SK-N-MC (cell line): ENCODE data around the gene GCH1.

Source experiments
- DNase-seq: peaks from one replicate; pipeline ENCODE4 v3.0.0-alpha.2; 2011; ENCODE audit warnings: low read depth, low spot score
- H3K27ac ChIP-seq: fragments of 200-600 bp; sonication (generic); 2 replicates; pipeline ENCODE4 v1.5.1; 2016; ENCODE audit warnings: mixed run types
- H3K36me3 ChIP-seq: fragments of 200-600 bp; sonication (generic); 2 replicates; pipeline ENCODE4 v1.6.1; 2017; ENCODE audit warnings: antibody characterized with exemption, low read length, mixed read lengths; ENCODE audit not compliant: insufficient read depth
- H3K4me3 ChIP-seq: fragments of 200-600 bp; sonication (generic); 2 replicates; pipeline ENCODE4 v1.5.1; 2016
- H3K9ac ChIP-seq: fragments of 200-600 bp; sonication (generic); 2 replicates; pipeline ENCODE4 v1.8.0; 2017; ENCODE audit warnings: mixed run types, mixed read lengths; ENCODE audit not compliant: insufficient read length
- H3K9me3 ChIP-seq: fragments of 200-600 bp; sonication (generic); 2 replicates; pipeline ENCODE4 v1.6.1; 2017; ENCODE audit warnings: low read depth, mild to moderate bottlenecking, antibody characterized with exemption, low read length, moderate library complexity, mixed read lengths
- EZH2 ChIP-seq: fragments of 200-600 bp; sonication (generic); IDR thresholded peaks from one replicate; pipeline ENCODE4 v1.6.1; 2017; ENCODE audit warnings: antibody characterized with exemption
- FOXP2 ChIP-seq: optimal IDR thresholded peaks from 2 replicates; pipeline ENCODE3; 2011; ENCODE audit warnings: mild to moderate bottlenecking, moderate library complexity; ENCODE audit not compliant: insufficient read depth; ENCODE audit errors: extremely low read length, control extremely low read depth
- POLR2AphosphoS5 ChIP-seq: IDR thresholded peaks from 2 replicates; pipeline ENCODE4 v1.6.1; 2012; ENCODE audit warnings: mild to moderate bottlenecking, low read depth, low read length, borderline replicate concordance

Gene GCH1

GRCh38 chr14:54856152-54856551 is 46.5 kb downstream of the GCH1 start:
- DNase-seq: no peak
- TF ChIP-seq FOXP2 (no peak), EZH2 (no peak), POLR2AphosphoS5 (no peak)
- H3K9ac ChIP-seq: no peak overlapping the region
- H3K4me3 ChIP-seq: no peak overlapping the region
- H3K27ac ChIP-seq: no peak overlapping the region
- no peaks in the 10 kb centered on the region for H3K9me3 ChIP-seq
- no peaks in the 10 kb centered on the region for H3K36me3 ChIP-seq

GRCh38 chr14:54854181-54854580 is 48.4 kb downstream of the GCH1 start:
- Histone ChIP-seq H3K9ac (no peak overlapping the region), H3K36me3 (no peaks in the 10 kb centered on the region), H3K4me3 (no peak overlapping the region), H3K27ac (no peak overlapping the region), H3K9me3 (no peaks in the 10 kb centered on the region)
- no peak for DNase-seq
- TF ChIP-seq EZH2 (no peak), FOXP2 (no peak), POLR2AphosphoS5 (no peak)

GRCh38 chr14:54853339-54853738 is 49.3 kb downstream of the GCH1 start:
- no peak overlapping the region for H3K9ac ChIP-seq
- H3K27ac ChIP-seq: no peak overlapping the region
- H3K4me3 ChIP-seq: no peak overlapping the region
- TF ChIP-seq POLR2AphosphoS5 (no peak), EZH2 (no peak), FOXP2 (no peak)
- H3K9me3 ChIP-seq: no peaks in the 10 kb centered on the region
- no peak for DNase-seq
- no peaks in the 10 kb centered on the region for H3K36me3 ChIP-seq

GRCh38 chr14:54852215-54852614 is 50.4 kb downstream of the GCH1 start:
- no peak overlapping the region for H3K27ac ChIP-seq

GRCh38 chr14:54848910-54849309 is 53.7 kb downstream of the GCH1 start:
- Histone ChIP-seq H3K27ac (no peak overlapping the region), H3K4me3 (no peak overlapping the region), H3K9ac (no peak overlapping the region), H3K36me3 (no peaks in the 10 kb centered on the region), H3K9me3 (no peaks in the 10 kb centered on the region)
- DNase-seq: no peak
- TF ChIP-seq EZH2 (no peak), FOXP2 (no peak), POLR2AphosphoS5 (no peak)

More at GRCh38 chr14:54852215-54852614, 50.4 kb downstream of the GCH1 start:
- Histone ChIP-seq H3K36me3 (no peaks in the 10 kb centered on the region), H3K9ac (no peak overlapping the region), H3K9me3 (no peaks in the 10 kb centered on the region), H3K4me3 (no peak overlapping the region)
- TF ChIP-seq EZH2 (no peak), POLR2AphosphoS5 (no peak), FOXP2 (no peak)
- no peak for DNase-seq

GRCh38 chr14:54845641-54846040 is 57.0 kb downstream of the GCH1 start:
- Histone ChIP-seq H3K4me3 (no peak overlapping the region), H3K27ac (no peak overlapping the region), H3K9ac (no peak overlapping the region), H3K36me3 (0 out of 2 replicates have a peak, but pooled peaks cover 4% of the 10 kb centered on the region), H3K9me3 (no peaks in the 10 kb centered on the region)
- no peak for DNase-seq
- no peak for TF ChIP-seq FOXP2

GRCh38 chr14:54844479-54844878 is 58.1 kb downstream of the GCH1 start:
- Histone ChIP-seq H3K9ac (no peak overlapping the region), H3K4me3 (no peak overlapping the region), H3K36me3 (0 out of 2 replicates have a peak, but pooled peaks cover 4% of the 10 kb centered on the region), H3K27ac (no peak overlapping the region), H3K9me3 (no peaks in the 10 kb centered on the region)
- no peak for DNase-seq
- TF ChIP-seq EZH2 (no peak), POLR2AphosphoS5 (no peak), FOXP2 (no peak)

- Histone ChIP-seq H3K9me3 (no peaks in the 10 kb centered on the region), H3K9ac (no peak overlapping the region), H3K27ac (no peak overlapping the region), H3K36me3 (0 out of 2 replicates have a peak, but pooled peaks cover 4% of the 10 kb centered on the region), H3K4me3 (no peak overlapping the region)
- TF ChIP-seq EZH2: no peak
- no peak for TF ChIP-seq FOXP2
- no peak for TF ChIP-seq POLR2AphosphoS5
- no peak for DNase-seq
Observed at GRCh38 chr14:54840798-54841197, 61.8 kb downstream of the GCH1 start.

GRCh38 chr14:54840336-54840735 is 62.3 kb downstream of the GCH1 start:
- H3K36me3 ChIP-seq: 0 out of 2 replicates have a peak, but pooled peaks cover 4% of the 10 kb centered on the region
- no peak overlapping the region for H3K27ac ChIP-seq
- DNase-seq: no peak
- no peak overlapping the region for H3K9ac ChIP-seq
- H3K9me3 ChIP-seq: no peaks in the 10 kb centered on the region
- TF ChIP-seq POLR2AphosphoS5 (no peak), EZH2 (no peak), FOXP2 (no peak)
- H3K4me3 ChIP-seq: no peak overlapping the region
